ENCODE measurements around the gene ADM2.

GRCh38 chr22:50525104-50525857 lies 43.9 kb downstream of the ADM2 start, which contains the start of gene SCO2:
- TF ChIP-seq, protein P1, sequence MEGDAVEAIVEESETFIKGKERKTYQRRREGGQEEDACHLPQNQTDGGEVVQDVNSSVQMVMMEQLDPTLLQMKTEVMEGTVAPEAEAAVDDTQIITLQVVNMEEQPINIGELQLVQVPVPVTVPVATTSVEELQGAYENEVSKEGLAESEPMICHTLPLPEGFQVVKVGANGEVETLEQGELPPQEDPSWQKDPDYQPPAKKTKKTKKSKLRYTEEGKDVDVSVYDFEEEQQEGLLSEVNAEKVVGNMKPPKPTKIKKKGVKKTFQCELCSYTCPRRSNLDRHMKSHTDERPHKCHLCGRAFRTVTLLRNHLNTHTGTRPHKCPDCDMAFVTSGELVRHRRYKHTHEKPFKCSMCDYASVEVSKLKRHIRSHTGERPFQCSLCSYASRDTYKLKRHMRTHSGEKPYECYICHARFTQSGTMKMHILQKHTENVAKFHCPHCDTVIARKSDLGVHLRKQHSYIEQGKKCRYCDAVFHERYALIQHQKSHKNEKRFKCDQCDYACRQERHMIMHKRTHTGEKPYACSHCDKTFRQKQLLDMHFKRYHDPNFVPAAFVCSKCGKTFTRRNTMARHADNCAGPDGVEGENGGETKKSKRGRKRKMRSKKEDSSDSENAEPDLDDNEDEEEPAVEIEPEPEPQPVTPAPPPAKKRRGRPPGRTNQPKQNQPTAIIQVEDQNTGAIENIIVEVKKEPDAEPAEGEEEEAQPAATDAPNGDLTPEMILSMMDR (IDR thresholded peaks at IDR 0.05) = peak in 4 of 6 experiments; percentile 27 to 66 (median 54)
- peak in 3 of 4 donors; percentile 80 to 89 (median 80) for TF ChIP-seq POLR2A (IDR thresholded peaks at IDR 0.05)
